ENCODE measurements around the gene PRELP. TPM values are rescaled to one million over a fixed set of nuclear protein-coding genes. Genes with fewer than 3 reads are reported as not detected.

The PRELP gene
- total and polyA plus RNA-seq, 10 donors, result 4.9 to 50.3 (median 29.2) TPM

- DNase-seq, result no peak
- TF ChIP-seq, protein P1, sequence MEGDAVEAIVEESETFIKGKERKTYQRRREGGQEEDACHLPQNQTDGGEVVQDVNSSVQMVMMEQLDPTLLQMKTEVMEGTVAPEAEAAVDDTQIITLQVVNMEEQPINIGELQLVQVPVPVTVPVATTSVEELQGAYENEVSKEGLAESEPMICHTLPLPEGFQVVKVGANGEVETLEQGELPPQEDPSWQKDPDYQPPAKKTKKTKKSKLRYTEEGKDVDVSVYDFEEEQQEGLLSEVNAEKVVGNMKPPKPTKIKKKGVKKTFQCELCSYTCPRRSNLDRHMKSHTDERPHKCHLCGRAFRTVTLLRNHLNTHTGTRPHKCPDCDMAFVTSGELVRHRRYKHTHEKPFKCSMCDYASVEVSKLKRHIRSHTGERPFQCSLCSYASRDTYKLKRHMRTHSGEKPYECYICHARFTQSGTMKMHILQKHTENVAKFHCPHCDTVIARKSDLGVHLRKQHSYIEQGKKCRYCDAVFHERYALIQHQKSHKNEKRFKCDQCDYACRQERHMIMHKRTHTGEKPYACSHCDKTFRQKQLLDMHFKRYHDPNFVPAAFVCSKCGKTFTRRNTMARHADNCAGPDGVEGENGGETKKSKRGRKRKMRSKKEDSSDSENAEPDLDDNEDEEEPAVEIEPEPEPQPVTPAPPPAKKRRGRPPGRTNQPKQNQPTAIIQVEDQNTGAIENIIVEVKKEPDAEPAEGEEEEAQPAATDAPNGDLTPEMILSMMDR (IDR thresholded peaks at IDR 0.05 in 8 of 11, conservative IDR thresholded peaks at IDR 0.05 in 3 of 11), result no peak
- TF ChIP-seq POLR2A (IDR thresholded peaks at IDR 0.05) (no peak), POLR2AphosphoS5 (IDR thresholded peaks at IDR 0.05) (no peak)
- 58 to 84% (median 64%) methylated on average over 6 of the region's 6 CpGs for WGBS, 5 donors
- H3K27ac ChIP-seq, result peak overlapping the region in 4 of 8 donors; percentile 21 to 51 (median 38)
- no peaks in the 10 kb centered on the region for H3K9me3 ChIP-seq
- intact Hi-C loops (cut with DNase I; ENCODE audit: low total_unique reads), result no loop called here
- peaks cover 0 to 18% (median 0%) of the 10 kb centered on the region in 7 donors for H3K27me3 ChIP-seq (replicated peaks in 1 of 7)
- H3K4me1 ChIP-seq, result peaks cover 0 to 15% (median 0%) of the 10 kb centered on the region in 6 donors
- H3K36me3 ChIP-seq, result no peaks in the 10 kb centered on the region
- H3K4me3 ChIP-seq, result no peak overlapping the region
Measured at GRCh38 chr1:203439131-203439730, 36.4 kb upstream of the PRELP start.

DNA sequence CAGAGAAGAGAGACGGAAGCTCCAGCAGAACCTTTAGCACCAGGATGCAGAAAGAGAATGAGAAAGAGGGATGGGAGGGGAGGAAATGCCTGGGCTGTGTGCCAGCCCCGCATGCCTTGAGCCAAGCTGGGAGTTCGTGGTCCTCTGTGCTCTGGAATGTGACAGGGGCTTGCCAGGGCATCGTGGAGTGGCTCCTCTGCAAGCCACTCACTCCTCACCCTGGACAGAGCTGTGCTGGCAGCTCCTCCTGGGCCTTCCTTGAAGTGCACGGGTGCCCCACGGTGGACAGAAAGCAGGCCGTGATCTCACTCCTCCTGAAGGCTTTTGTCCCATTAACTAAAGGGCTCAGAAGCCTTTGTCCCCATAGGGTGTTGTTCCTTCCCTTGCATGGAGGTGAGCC lies 34.8 kb upstream of the PRELP start:
- Histone ChIP-seq H3K4me3 (no peak overlapping the region), H3K36me3 (no peaks in the 10 kb centered on the region), H3K27me3 (replicated peaks in 1 of 7) (peaks cover 0 to 18% (median 0%) of the 10 kb centered on the region in 7 donors), H3K27ac (peak overlapping the region in 4 of 8 donors; percentile 40 to 48 (median 44)), H3K9me3 (peaks cover 0 to 11% (median 5%) of the 10 kb centered on the region in 8 donors), H3K4me1 (peaks cover 0 to 15% (median 0%) of the 10 kb centered on the region in 6 donors)
- intact Hi-C loops (cut with DNase I; ENCODE audit: low total_unique reads), result no loop called here
- WGBS, 5 donors, result 32 to 44% (median 36%) methylated on average over 5 to 7 of the region's 7 CpGs
- TF ChIP-seq POLR2A (IDR thresholded peaks at IDR 0.05) (no peak), POLR2AphosphoS5 (IDR thresholded peaks at IDR 0.05) (peak; percentile 49 to 68 (median 52))
- TF ChIP-seq, protein P1 (IDR thresholded peaks at IDR 0.05 in 8 of 11, conservative IDR thresholded peaks at IDR 0.05 in 3 of 11), result peak in 10 of 11 experiments; percentile 11 to 52 (median 36)
- DNase-seq, result no peak

DNA sequence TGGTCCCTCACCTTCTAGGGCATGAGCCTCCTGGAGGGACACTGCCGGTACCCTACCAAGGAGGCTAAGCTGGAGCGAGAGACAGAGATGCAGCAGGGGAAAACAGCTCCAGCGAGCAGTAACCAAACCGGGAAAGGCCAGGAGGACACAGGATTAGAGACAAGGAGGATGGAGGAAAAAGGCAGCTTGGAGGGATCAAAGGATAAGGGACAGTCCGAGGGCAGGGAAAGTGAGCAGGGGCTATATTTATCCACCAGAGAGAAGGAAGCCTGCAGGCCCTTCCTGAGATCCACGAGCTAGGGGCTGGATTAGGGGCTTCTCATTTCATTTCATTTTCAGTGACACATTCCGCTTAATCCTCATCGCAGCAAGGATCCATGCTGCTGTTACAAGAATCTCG lies 33.8 kb upstream of the PRELP start:
- peaks cover 0 to 15% (median 0%) of the 10 kb centered on the region in 6 donors for H3K4me1 ChIP-seq
- 74 to 85% (median 81%) methylated on average over 9 of the region's 9 CpGs for WGBS, 5 donors
- intact Hi-C loops (cut with DNase I; ENCODE audit: low total_unique reads), result no loop called here
- H3K9me3 ChIP-seq, result peaks cover 0 to 11% (median 5%) of the 10 kb centered on the region in 8 donors
- TF ChIP-seq, protein P1 (IDR thresholded peaks at IDR 0.05 in 8 of 11, conservative IDR thresholded peaks at IDR 0.05 in 3 of 11), result no peak
- no peak for TF ChIP-seq POLR2A (IDR thresholded peaks at IDR 0.05)
- DNase-seq, result no peak
- H3K36me3 ChIP-seq, result no peaks in the 10 kb centered on the region
- H3K4me3 ChIP-seq, result no peak overlapping the region
- peaks cover 0 to 18% (median 0%) of the 10 kb centered on the region in 7 donors for H3K27me3 ChIP-seq (replicated peaks in 1 of 7)
- H3K27ac ChIP-seq, result peak overlapping the region in 6 of 8 donors; percentile 24 to 48 (median 38)

DNA sequence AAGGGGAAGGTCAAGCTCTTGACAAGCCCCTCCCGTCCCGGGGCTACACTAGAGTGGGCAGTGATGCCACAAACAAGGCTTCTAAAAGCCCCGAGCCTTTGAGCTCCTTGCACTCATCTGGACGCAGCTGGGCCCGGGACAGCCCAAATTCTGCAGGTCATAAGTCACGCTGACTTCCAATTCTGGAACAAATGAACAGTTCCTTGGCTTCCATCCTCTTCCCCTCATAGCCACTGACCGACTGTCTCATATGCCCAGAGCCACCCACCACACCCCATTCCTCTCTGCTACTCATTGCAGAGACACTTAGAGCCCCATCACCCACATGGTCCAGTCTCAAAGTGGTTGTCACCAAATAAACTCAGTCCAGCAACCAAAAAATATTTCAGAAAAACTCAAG lies 32.8 kb upstream of the PRELP start:
- peaks cover 0 to 15% (median 0%) of the 10 kb centered on the region in 6 donors for H3K4me1 ChIP-seq
- peaks cover 0 to 18% (median 0%) of the 10 kb centered on the region in 7 donors for H3K27me3 ChIP-seq (replicated peaks in 1 of 7)
- WGBS, 5 donors, result 54 to 68% (median 61%) methylated on average over 7 of the region's 7 CpGs
- no peak for DNase-seq
- H3K36me3 ChIP-seq, result no peaks in the 10 kb centered on the region
- H3K4me3 ChIP-seq, result no peak overlapping the region
- TF ChIP-seq, protein P1 (IDR thresholded peaks at IDR 0.05 in 8 of 11, conservative IDR thresholded peaks at IDR 0.05 in 3 of 11), result no peak
- TF ChIP-seq POLR2AphosphoS5 (IDR thresholded peaks at IDR 0.05) (no peak), POLR2A (IDR thresholded peaks at IDR 0.05) (no peak)
- peaks cover 0 to 11% (median 5%) of the 10 kb centered on the region in 8 donors for H3K9me3 ChIP-seq
- peak overlapping the region in 6 of 8 donors; percentile 20 to 48 (median 40) for H3K27ac ChIP-seq
- intact Hi-C loops (cut with DNase I; ENCODE audit: low total_unique reads), result no loop called here

Data from spleen (tissue), 11 donors.